ENCODE measurements around the gene ARHGAP8. TPM values are rescaled to one million over a fixed set of nuclear protein-coding genes. Genes with fewer than 3 reads are reported as not detected.

Gene ARHGAP8
- total and polyA plus RNA-seq, 10 donors: 2.7 to 71.6 (median 19.7) TPM

DNA sequence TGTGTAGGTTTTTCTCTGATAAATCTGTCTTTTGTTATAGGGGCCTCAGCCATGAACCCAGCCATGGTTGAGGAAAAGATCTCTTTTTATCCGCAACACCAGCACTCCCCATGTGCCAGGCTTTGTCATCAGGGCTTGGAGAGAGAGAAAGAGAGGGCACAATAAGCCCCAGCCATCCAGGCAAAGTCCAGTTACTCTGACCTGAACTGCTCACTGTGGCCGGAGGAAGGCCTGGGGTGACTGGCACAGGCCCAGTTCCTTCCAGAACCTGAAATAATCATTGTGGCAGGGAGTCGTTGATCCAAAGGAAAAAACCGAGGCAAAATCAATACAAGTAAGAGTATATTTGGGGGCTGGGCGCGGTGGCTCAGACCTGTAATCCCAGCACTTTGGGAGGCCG lies 3.9 kb upstream of the ARHGAP8 start:
- Histone ChIP-seq H3K27me3 (replicated peaks in 1 of 7) (peaks cover 0 to 50% (median 25%) of the 10 kb centered on the region in 7 donors), H3K36me3 (no peaks in the 10 kb centered on the region), H3K4me3 (no peak overlapping the region), H3K4me1 (peaks cover 0 to 30% (median 13%) of the 10 kb centered on the region in 6 donors), H3K27ac (no peak overlapping the region), H3K9me3 (peaks cover 0 to 5% (median 0%) of the 10 kb centered on the region in 8 donors)
- 90 to 95% (median 93%) methylated on average over 7 of the region's 7 CpGs for WGBS, 5 donors
- TF ChIP-seq POLR2A (IDR thresholded peaks at IDR 0.05) (no peak), POLR2AphosphoS5 (IDR thresholded peaks at IDR 0.05) (no peak), CTCF (IDR thresholded peaks at IDR 0.05 in 8 of 11, conservative IDR thresholded peaks at IDR 0.05 in 3 of 11) (no peak)
- DNase-seq: peak; percentile 35
- intact Hi-C loops (cut with DNase I; ENCODE audit: low total_unique reads): no loop called here

GRCh38 chr22:44750481-44750880 lies 1.9 kb upstream of the ARHGAP8 start:
- no peak for TF ChIP-seq CTCF (IDR thresholded peaks at IDR 0.05 in 8 of 11, conservative IDR thresholded peaks at IDR 0.05 in 3 of 11)
- TF ChIP-seq POLR2A (IDR thresholded peaks at IDR 0.05): no peak
- no peak for TF ChIP-seq POLR2AphosphoS5 (IDR thresholded peaks at IDR 0.05)
- H3K27me3 ChIP-seq (replicated peaks in 1 of 7): peaks cover 0 to 68% (median 26%) of the 10 kb centered on the region in 7 donors
- DNase-seq: no peak

GRCh38 chr22:44753189-44754042 lies 1.0 kb downstream of the ARHGAP8 start:
- TF ChIP-seq CTCF (IDR thresholded peaks at IDR 0.05 in 8 of 11, conservative IDR thresholded peaks at IDR 0.05 in 3 of 11): no peak
- no peak for TF ChIP-seq POLR2AphosphoS5 (IDR thresholded peaks at IDR 0.05)
- no peak for TF ChIP-seq POLR2A (IDR thresholded peaks at IDR 0.05)
- peaks cover 0 to 5% (median 0%) of the 10 kb centered on the region in 8 donors for H3K9me3 ChIP-seq
- WGBS, 5 donors: 29 to 39% (median 33%) methylated on average over 23 to 29 of the region's 29 CpGs
- no peaks in the 10 kb centered on the region for H3K36me3 ChIP-seq
- DNase-seq: peak; percentile 24
- H3K27me3 ChIP-seq (replicated peaks in 1 of 7): peaks cover 0 to 81% (median 26%) of the 10 kb centered on the region in 7 donors
- intact Hi-C loops (cut with DNase I; ENCODE audit: low total_unique reads): no loop called here
- peaks cover 0 to 36% (median 16%) of the 10 kb centered on the region in 6 donors for H3K4me1 ChIP-seq
- H3K27ac ChIP-seq: no peak overlapping the region
- peak overlapping the region in 4 of 8 donors; percentile 20 to 69 (median 43) for H3K4me3 ChIP-seq

More at GRCh38 chr22:44750481-44750880, 1.9 kb upstream of the ARHGAP8 start:
- Histone ChIP-seq H3K4me3 (no peak overlapping the region), H3K27ac (no peak overlapping the region), H3K9me3 (peaks cover 0 to 5% (median 0%) of the 10 kb centered on the region in 8 donors), H3K36me3 (no peaks in the 10 kb centered on the region), H3K4me1 (peaks cover 0 to 47% (median 17%) of the 10 kb centered on the region in 6 donors)
- 72 to 93% (median 84%) methylated on average over 1 of the region's 1 CpG for WGBS, 5 donors
- intact Hi-C loops (cut with DNase I; ENCODE audit: low total_unique reads): no loop called here

GRCh38 chr22:44754998-44755397 lies 2.6 kb downstream of the ARHGAP8 start:
- DNase-seq: peak; percentile 60
- intact Hi-C loops (cut with DNase I; ENCODE audit: low total_unique reads): no loop called here
- peaks cover 0 to 36% (median 16%) of the 10 kb centered on the region in 6 donors for H3K4me1 ChIP-seq
- WGBS, 5 donors: 45 to 72% (median 55%) methylated on average over 6 to 7 of the region's 7 CpGs
- peaks cover 0 to 81% (median 26%) of the 10 kb centered on the region in 7 donors for H3K27me3 ChIP-seq (replicated peaks in 1 of 7)
- H3K9me3 ChIP-seq: peaks cover 0 to 5% (median 0%) of the 10 kb centered on the region in 8 donors
- no peak overlapping the region for H3K27ac ChIP-seq
- TF ChIP-seq CTCF (IDR thresholded peaks at IDR 0.05 in 8 of 11, conservative IDR thresholded peaks at IDR 0.05 in 3 of 11) (no peak), POLR2AphosphoS5 (IDR thresholded peaks at IDR 0.05) (peak in 1 of 3 donors; percentile 13), POLR2A (IDR thresholded peaks at IDR 0.05) (no peak)
- no peak overlapping the region for H3K4me3 ChIP-seq
- no peaks in the 10 kb centered on the region for H3K36me3 ChIP-seq
